Panc1 (cell line): ENCODE data around the gene PDE4C. TPM values are rescaled to one million over a fixed set of nuclear protein-coding genes. Genes with fewer than 3 reads are reported as not detected.

Experiments
- ATAC-seq: fragments of 200-7000 bp; cut with Tn5 transposase; 2 replicates; pipeline ENCODE4 v1.9.1; 2020; ENCODE audit warnings: mild to moderate bottlenecking, moderate library complexity
- BruUV-seq: library from RNA; stranded (reverse); fragments of 400-500 nt; replicated peaks from 2 replicates; lab custom pipeline; 2021; lab: Mats Ljungman, UMichigan
- CTCF ChIA-PET: fragments of 300-600 bp; sonication (Branson Sonifier 250); formaldehyde crosslinking; loops from one replicate; lab custom pipeline; 2022; ENCODE audit warnings: antibody characterized with exemption; lab: Charles Lee
- POLR2A ChIA-PET: fragments of 300-600 bp; sonication (Branson Sonifier 250); formaldehyde crosslinking; loops from one replicate; lab custom pipeline; 2022; ENCODE audit warnings: antibody characterized with exemption; lab: Charles Lee
- DNase-seq: peaks from one replicate; pipeline ENCODE4 v3.0.0-alpha.2; 2010; ENCODE audit warnings: low read depth, low spot score
- H3K27ac ChIP-seq: 2 replicates; pipeline ENCODE4 v1.5.1; 2011; ENCODE audit warnings: mild to moderate bottlenecking, low read length, inconsistent platforms
- H3K27me3 ChIP-seq: fragments of 200-500 bp; sonication (Bioruptor generic); 2 replicates; pipeline ENCODE4 v1.6.0; 2014; ENCODE audit warnings: low read length, inconsistent platforms; ENCODE audit not compliant: control insufficient read depth, insufficient read depth
- H3K36me3 ChIP-seq: fragments of 200-500 bp; sonication (Bioruptor generic); 2 replicates; pipeline ENCODE4 v1.5.1; 2014; ENCODE audit warnings: inconsistent platforms, mild to moderate bottlenecking, low read length, moderate library complexity; ENCODE audit not compliant: control insufficient read depth, insufficient read depth
- H3K4me1 ChIP-seq: 2 replicates; pipeline ENCODE4 v1.5.1; 2011; ENCODE audit warnings: inconsistent platforms, mild to moderate bottlenecking, low read length, moderate library complexity; ENCODE audit not compliant: control insufficient read depth, insufficient read depth
- H3K4me3 ChIP-seq, 2 experiments: 2 replicates each; pipeline ENCODE4 v1.5.1; 2011 to 2012; ENCODE audit warnings: low read depth in 2 of 2, low read length in 2 of 2, mild to moderate bottlenecking in 2 of 2, inconsistent platforms in 1 of 2, moderate library complexity in 1 of 2
- H3K9me3 ChIP-seq: fragments of 200-500 bp; sonication (Bioruptor generic); 2 replicates; pipeline ENCODE4 v1.5.1; 2014; ENCODE audit warnings: low read depth, mild to moderate bottlenecking, inconsistent platforms, low read length, moderate library complexity; ENCODE audit not compliant: control insufficient read depth, insufficient read depth
- CTCF ChIP-seq: fragments of 450-650 bp; IDR thresholded peaks from 2 replicates; pipeline ENCODE4 v1.5.1; 2017; ENCODE audit warnings: mild to moderate bottlenecking
- POLR2AphosphoS5 ChIP-seq: IDR thresholded peaks from 2 replicates; pipeline ENCODE4 v1.6.1; 2012; ENCODE audit warnings: mild to moderate bottlenecking, low read depth, low read length, moderate library complexity
- SIN3A ChIP-seq: IDR thresholded peaks from 2 replicates; pipeline ENCODE4 v1.6.1; 2012; ENCODE audit warnings: low read depth, mild to moderate bottlenecking, low read length, moderate library complexity, borderline replicate concordance; ENCODE audit not compliant: insufficient read depth
- TCF7L2 ChIP-seq: IDR thresholded peaks from 2 replicates; pipeline ENCODE4 v1.6.1; 2011; ENCODE audit warnings: mild to moderate bottlenecking, low read depth, low read length, inconsistent platforms
- in situ Hi-C: cut with HindIII; loops from 2 replicates; pipeline ENCODE4 v1.10.0; 2016; ENCODE audit warnings: low sequenced_read_pairs, low pct_unique_long_range_greater_than_20kb
- intact Hi-C: fragments of 100-400 bp; cut with micrococcal nuclease; formaldehyde crosslinking; loops from one replicate; pipeline ENCODE4 v1.10.0; 2022; ENCODE audit not compliant: unreplicated experiment
- total RNA-seq: library from RNA; stranded (reverse); gene quantifications from one replicate; pipeline ENCODE4 v1.2.1, GENCODE V29; 2021; ENCODE audit not compliant: unreplicated experiment
- TF ChIP-seq, protein P1 (sequence below), 2 experiments: IDR thresholded peaks; 2 replicates each; pipeline ENCODE4 v1.6.1; 2011 to 2012; ENCODE audit warnings: low read depth in 2 of 2, control low read depth in 1 of 2, low read length in 1 of 2, mild to moderate bottlenecking in 1 of 2, moderate library complexity in 1 of 2; ENCODE audit not compliant: insufficient read depth in 1 of 2

Gene PDE4C
- total RNA-seq, 1 experiment from 2014 or later = 0.98 TPM

GRCh38 chr19:18194554-18195238 lies 31.5 kb downstream of the PDE4C start:
- Histone ChIP-seq H3K27me3 (no peaks in the 10 kb centered on the region), H3K9me3 (no peaks in the 10 kb centered on the region), H3K4me1 (peaks cover 7% of the 10 kb centered on the region), H3K4me3 (peak overlapping the region; percentile 66 to 73), H3K36me3 (no peaks in the 10 kb centered on the region; the same call in 1 of the 2 replicates), H3K27ac (no peak overlapping the region)
- TF ChIP-seq, protein P1, sequence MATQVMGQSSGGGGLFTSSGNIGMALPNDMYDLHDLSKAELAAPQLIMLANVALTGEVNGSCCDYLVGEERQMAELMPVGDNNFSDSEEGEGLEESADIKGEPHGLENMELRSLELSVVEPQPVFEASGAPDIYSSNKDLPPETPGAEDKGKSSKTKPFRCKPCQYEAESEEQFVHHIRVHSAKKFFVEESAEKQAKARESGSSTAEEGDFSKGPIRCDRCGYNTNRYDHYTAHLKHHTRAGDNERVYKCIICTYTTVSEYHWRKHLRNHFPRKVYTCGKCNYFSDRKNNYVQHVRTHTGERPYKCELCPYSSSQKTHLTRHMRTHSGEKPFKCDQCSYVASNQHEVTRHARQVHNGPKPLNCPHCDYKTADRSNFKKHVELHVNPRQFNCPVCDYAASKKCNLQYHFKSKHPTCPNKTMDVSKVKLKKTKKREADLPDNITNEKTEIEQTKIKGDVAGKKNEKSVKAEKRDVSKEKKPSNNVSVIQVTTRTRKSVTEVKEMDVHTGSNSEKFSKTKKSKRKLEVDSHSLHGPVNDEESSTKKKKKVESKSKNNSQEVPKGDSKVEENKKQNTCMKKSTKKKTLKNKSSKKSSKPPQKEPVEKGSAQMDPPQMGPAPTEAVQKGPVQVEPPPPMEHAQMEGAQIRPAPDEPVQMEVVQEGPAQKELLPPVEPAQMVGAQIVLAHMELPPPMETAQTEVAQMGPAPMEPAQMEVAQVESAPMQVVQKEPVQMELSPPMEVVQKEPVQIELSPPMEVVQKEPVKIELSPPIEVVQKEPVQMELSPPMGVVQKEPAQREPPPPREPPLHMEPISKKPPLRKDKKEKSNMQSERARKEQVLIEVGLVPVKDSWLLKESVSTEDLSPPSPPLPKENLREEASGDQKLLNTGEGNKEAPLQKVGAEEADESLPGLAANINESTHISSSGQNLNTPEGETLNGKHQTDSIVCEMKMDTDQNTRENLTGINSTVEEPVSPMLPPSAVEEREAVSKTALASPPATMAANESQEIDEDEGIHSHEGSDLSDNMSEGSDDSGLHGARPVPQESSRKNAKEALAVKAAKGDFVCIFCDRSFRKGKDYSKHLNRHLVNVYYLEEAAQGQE (IDR thresholded peaks at IDR 0.05; ENCODE audit: insufficient read depth in 1 of 2, low read depth in 2 of 2, low read length in 1 of 2) = no peak
- TF ChIP-seq POLR2AphosphoS5 (no peak), TCF7L2 (no peak), SIN3A (no peak), CTCF (no peak)
- POLR2A ChIA-PET = no interaction called here
- CTCF ChIA-PET = no interaction called here
- ATAC-seq (no peak), DNase-seq (no peak)
- in situ Hi-C loops (no loop called here), intact Hi-C loops (no loop called here)
- no TSS peak for BruUV-seq

GRCh38 chr19:18194181-18194530 lies 32.1 kb downstream of the PDE4C start:
- in situ Hi-C loops = no loop called here

More at GRCh38 chr19:18194181-18194530, 32.1 kb downstream of the PDE4C start:
- TF ChIP-seq CTCF = no peak
- TF ChIP-seq TCF7L2 = no peak
- TF ChIP-seq SIN3A = no peak
- TF ChIP-seq, protein P1 (IDR thresholded peaks at IDR 0.05; ENCODE audit: insufficient read depth in 1 of 2, low read depth in 2 of 2, low read length in 1 of 2) = no peak
- no peak for TF ChIP-seq POLR2AphosphoS5
- BruUV-seq = TSS peak; percentile 83
- no peaks in the 10 kb centered on the region for H3K9me3 ChIP-seq
- no peak for ATAC-seq
- H3K27me3 ChIP-seq = no peaks in the 10 kb centered on the region
- no peak overlapping the region for H3K27ac ChIP-seq
- POLR2A ChIA-PET = no interaction called here
- H3K4me1 ChIP-seq = peaks cover 7% of the 10 kb centered on the region
- H3K4me3 ChIP-seq = peak overlapping the region; percentile 66 to 73
- no peaks in the 10 kb centered on the region; the same call in 1 of the 2 replicates for H3K36me3 ChIP-seq
- CTCF ChIA-PET = no interaction called here
- intact Hi-C loops = no loop called here
- no peak for DNase-seq
